ENCODE data around the gene SH3RF1. TPM values are rescaled to one million over a fixed set of nuclear protein-coding genes. Genes with fewer than 3 reads are reported as not detected.

The SH3RF1 gene
- total RNA-seq, 1 experiment from 2014 or later: 59.5 TPM

DNA sequence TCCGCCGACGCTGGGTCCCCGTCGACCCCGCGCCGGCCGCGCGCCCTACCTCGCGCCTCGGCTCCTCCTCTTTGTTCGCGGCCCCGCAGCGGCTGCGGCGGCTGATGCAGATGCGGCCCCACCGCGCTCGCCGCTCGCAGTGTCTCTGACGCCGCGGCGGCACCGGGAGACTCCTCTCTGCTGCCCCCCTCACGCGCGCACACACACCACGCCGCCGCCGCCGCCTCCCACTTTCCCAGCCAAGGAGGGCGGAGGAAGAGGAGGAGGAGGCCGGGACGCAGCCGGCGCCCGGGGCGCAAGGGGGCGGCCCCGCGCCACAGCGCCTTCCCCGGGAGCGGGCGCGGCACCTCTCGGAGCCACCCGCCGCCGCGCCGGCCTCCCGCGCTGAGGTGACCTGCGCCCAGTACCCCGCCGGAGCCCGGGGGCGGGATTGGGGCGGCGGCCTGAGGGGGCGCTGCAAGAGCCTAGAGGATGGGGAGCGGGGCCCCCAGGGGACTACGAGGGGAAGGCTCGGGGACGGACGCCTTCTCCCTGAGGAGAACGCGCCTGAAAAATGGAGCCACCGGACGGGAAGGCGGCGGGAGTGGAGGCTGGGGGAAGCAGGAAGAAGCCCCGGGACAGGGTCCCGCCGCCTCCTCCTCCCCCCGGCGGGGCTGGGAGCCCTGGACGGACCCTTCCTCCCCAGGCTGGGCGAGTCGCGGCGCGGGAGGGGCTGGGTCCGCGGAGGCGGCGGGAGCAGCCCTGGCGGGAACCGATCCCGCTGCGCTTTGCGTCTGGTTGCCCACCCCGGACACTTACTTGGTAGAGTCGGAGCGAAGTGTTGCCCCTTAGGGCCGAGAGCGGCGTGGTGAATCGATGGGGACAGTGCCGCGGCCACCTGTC is at the start of gene SH3RF1 (continued):
- TF ChIP-seq, protein P1, sequence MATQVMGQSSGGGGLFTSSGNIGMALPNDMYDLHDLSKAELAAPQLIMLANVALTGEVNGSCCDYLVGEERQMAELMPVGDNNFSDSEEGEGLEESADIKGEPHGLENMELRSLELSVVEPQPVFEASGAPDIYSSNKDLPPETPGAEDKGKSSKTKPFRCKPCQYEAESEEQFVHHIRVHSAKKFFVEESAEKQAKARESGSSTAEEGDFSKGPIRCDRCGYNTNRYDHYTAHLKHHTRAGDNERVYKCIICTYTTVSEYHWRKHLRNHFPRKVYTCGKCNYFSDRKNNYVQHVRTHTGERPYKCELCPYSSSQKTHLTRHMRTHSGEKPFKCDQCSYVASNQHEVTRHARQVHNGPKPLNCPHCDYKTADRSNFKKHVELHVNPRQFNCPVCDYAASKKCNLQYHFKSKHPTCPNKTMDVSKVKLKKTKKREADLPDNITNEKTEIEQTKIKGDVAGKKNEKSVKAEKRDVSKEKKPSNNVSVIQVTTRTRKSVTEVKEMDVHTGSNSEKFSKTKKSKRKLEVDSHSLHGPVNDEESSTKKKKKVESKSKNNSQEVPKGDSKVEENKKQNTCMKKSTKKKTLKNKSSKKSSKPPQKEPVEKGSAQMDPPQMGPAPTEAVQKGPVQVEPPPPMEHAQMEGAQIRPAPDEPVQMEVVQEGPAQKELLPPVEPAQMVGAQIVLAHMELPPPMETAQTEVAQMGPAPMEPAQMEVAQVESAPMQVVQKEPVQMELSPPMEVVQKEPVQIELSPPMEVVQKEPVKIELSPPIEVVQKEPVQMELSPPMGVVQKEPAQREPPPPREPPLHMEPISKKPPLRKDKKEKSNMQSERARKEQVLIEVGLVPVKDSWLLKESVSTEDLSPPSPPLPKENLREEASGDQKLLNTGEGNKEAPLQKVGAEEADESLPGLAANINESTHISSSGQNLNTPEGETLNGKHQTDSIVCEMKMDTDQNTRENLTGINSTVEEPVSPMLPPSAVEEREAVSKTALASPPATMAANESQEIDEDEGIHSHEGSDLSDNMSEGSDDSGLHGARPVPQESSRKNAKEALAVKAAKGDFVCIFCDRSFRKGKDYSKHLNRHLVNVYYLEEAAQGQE (IDR thresholded peaks at IDR 0.05; ENCODE audit: low read depth): no peak

DNA sequence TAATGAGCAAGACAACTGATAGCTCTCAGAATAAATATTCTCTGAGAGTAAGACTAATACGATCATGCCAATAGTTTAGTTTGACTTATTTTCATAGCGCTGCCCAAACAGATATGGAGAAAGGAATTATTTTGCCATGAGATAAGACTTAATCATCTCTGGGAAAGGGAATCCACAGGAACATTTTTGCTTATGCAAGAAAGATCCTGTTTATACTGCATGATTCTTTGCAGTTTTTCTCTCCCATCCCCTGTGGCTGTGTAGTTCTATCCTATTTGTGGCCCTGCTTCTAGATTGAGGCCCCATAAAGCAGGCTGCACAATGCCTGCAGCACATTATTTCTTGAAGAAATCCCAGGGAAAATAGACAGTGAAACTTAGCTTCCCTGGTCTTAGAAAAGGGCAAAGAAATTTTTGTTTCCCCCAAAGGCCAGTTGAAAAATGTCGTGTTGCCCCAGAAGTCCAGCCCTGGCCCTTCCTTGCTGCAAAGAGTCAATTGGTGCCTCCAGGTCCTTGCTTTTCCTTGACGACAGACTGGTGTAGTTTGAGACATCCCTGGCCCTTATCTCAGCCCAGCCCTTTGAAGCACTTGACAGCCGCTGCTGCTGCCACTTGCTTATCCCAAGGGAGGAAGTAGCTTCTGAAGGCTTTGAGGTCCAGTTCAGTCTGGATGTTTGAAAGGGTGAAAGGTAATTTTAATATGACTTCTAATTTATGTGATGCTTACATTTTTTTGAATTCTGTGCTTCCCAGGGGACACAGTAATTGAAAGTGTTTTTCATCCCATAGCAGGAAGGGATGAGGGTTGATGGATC is 45.0 kb upstream of the SH3RF1 start:
- no peaks in the 10 kb centered on the region for H3K9me3 ChIP-seq (ENCODE audit: control insufficient read depth in 1 of 2, insufficient read depth in 1 of 2, low read depth in 1 of 2, low read length in 2 of 2)
- no peaks in the 10 kb centered on the region for H4K20me1 ChIP-seq (ENCODE audit: insufficient read depth)
- no peaks in the 10 kb centered on the region for H3K79me2 ChIP-seq (ENCODE audit: insufficient read depth, low read length)
- H3K9ac ChIP-seq (ENCODE audit: low read length): no peak overlapping the region
- CTCF ChIA-PET: interaction anchor here (1.2 kb wide), 1 partner anchor 270 kb away, joined by 3 read pairs; no protein-coding TSS in a partner anchor
- TF ChIP-seq, protein P2, sequence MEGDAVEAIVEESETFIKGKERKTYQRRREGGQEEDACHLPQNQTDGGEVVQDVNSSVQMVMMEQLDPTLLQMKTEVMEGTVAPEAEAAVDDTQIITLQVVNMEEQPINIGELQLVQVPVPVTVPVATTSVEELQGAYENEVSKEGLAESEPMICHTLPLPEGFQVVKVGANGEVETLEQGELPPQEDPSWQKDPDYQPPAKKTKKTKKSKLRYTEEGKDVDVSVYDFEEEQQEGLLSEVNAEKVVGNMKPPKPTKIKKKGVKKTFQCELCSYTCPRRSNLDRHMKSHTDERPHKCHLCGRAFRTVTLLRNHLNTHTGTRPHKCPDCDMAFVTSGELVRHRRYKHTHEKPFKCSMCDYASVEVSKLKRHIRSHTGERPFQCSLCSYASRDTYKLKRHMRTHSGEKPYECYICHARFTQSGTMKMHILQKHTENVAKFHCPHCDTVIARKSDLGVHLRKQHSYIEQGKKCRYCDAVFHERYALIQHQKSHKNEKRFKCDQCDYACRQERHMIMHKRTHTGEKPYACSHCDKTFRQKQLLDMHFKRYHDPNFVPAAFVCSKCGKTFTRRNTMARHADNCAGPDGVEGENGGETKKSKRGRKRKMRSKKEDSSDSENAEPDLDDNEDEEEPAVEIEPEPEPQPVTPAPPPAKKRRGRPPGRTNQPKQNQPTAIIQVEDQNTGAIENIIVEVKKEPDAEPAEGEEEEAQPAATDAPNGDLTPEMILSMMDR (IDR thresholded peaks at IDR 0.05 in 2 of 3, conservative IDR thresholded peaks at IDR 0.05 in 1 of 3; ENCODE audit: borderline replicate concordance in 1 of 3, insufficient read depth in 1 of 3, low read depth in 2 of 3, low read length in 2 of 3): no peak
- TF ChIP-seq YY1 (IDR thresholded peaks at IDR 0.05; ENCODE audit: extremely low read depth, insufficient replicate concordance, low read depth, low read length) (no peak), SP1 (IDR thresholded peaks at IDR 0.05; ENCODE audit: low read depth) (no peak)
- ATAC-seq: no peak
- no TSS peak for BruUV-seq (replicated peaks)
- H3K4me2 ChIP-seq (ENCODE audit: low read length): peak overlapping the region; percentile 67; the same call in 1 of the 2 replicates
- H3K36me3 ChIP-seq (ENCODE audit: control insufficient read depth in 1 of 2, insufficient read depth in 2 of 2, low read length in 2 of 2): no peaks in the 10 kb centered on the region
- H3K9me2 ChIP-seq (ENCODE audit: insufficient read depth): no peaks in the 10 kb centered on the region
- H3K27me3 ChIP-seq (ENCODE audit: insufficient read depth, low read length): no peaks in the 10 kb centered on the region
- POLR2A ChIA-PET: no interaction called here
- H3K4me3 ChIP-seq (replicated peaks in 1 of 2; ENCODE audit: low read depth in 1 of 2, low read length in 2 of 2): no peak overlapping the region
- no peak for DNase-seq (ENCODE audit: low read depth, low spot score)
- intact Hi-C loops (cut with micrococcal nuclease): no loop called here
- H3K4me1 ChIP-seq (ENCODE audit: control insufficient read depth in 1 of 2, insufficient read depth in 2 of 2, low read length in 2 of 2): peaks cover 15 to 40% of the 10 kb centered on the region in 2 experiments
- H2AFZ ChIP-seq (ENCODE audit: low read depth, low read length, poor library complexity, severe bottlenecking): peak overlapping the region; percentile 93
- H3K27ac ChIP-seq (ENCODE audit: low read depth, low read length): no peak overlapping the region
- RAD21 ChIA-PET (ENCODE audit: low non-redundant PET in 1 of 2, low total read pairs in 2 of 2, uncharacterized antibody in 2 of 2, unreplicated experiment in 2 of 2): no interaction called here
